GM21723 (cell line): ENCODE results near the gene PSMB3.
"Not testable (repeated sequence)": the region's sequence is repeated elsewhere in the genome, so short reads cannot be mapped to it uniquely, and the experiment has no call there.

Experiments used
- ATAC-seq: cut with Tn5 transposase; IDR thresholded peaks from one replicate; pipeline ENCODE4 v1.9.1; 2021; ENCODE audit warnings: mild to moderate bottlenecking, moderate library complexity; ENCODE audit not compliant: unreplicated experiment

The PSMB3 gene

DNA sequence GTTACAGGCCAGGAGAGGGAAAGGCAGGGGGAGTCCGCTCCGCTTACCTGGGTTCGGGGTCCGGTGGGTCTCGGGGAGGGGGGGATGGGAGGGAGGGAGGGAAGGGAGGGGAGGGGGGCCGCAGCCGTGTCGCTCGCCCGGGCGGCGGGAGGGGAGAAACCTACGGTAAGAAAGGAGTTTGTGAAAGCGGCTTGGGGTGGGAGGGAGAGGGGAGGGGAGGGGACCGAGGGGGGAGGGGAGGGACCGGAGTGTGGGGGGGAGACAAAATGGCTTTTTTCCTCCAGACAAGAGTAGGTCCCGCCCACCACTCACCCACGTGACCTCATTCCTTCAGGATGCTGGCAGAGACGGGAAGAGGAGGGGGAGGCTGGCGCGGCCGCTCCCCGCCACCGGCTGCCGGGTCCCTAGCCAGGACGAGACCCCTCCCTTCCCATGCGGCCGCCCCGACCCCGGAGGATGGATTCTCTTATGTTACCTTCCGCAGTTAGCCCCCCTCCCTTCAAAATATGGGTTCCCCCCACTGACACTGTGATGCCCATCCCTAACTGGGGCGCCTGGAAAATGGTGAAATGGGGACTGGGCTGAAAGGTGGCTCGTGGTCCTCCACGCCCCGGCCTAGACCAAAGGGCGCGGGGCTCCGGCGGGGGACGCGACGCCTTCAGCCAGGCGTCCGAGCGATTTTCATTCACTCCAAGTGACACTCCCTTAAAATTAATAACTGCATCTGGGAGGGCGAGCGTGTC lies 4.2 kb upstream of the PSMB3 start, which contains the start of gene PCGF2:
Gene PCGF2 (minus strand): TSS at position 188 of the 743 bp plus-strand sequence. CDS start 7,934 bp downstream, outside the sequence.
- ATAC-seq, result no peak

DNA sequence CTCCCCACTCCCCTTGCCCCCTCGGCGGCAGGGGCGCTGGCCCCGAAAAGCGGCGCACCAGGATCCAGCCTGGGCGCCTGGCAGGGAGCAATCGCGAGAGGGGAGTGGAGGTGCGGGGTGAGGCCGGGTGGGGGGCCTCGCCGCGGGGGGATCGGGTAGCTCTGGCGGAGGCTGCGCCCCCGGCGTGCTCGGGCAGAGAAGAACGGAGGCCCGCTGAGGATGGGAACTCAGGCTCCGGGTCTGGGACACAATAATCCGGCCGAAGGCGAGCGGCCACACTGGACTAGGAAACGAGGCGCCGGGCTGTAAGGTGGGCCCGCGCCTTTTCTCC lies 3.7 kb upstream of the PSMB3 start:
- ATAC-seq, result no peak

DNA sequence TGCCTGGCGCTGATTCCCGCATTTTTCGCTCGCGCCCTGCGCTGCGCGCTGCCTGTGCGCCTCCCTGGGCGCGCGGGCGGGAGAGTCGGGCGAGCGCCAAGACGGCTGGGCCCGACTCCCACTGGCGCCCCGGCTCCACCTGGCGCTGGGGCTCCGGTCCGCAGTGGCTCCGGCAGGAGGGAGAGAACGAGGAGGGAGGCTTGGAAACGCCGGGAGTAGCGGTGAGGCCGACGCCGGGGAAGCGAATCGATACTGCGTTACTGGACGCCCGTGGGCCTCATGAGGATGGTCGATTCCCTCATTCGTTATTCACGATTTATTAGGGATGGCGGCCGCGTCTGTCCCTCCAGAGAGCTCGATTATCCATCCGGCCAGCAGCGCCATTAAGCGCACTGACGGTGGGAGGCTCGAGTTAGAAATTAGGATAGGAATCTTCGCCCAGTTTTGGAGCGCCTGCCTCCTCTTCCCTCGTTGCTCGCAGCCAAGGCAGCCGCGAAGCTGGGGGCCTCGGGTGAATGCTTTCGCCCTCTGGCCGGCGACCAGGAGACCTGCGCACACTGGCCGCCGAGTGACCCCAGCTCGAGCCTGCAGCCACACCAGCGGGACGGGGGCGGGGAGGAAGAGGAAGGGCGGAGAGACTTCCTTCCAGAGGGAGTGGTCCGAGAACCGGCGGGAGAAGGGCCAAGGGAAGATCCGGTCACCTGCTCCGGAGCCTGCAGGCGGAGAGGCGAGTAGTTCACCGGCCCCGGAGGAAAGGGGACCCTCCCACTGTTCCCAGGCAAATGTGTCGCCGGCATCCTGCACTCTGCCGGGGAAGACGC lies 3.1 kb upstream of the PSMB3 start:
- ATAC-seq, result no peak

DNA sequence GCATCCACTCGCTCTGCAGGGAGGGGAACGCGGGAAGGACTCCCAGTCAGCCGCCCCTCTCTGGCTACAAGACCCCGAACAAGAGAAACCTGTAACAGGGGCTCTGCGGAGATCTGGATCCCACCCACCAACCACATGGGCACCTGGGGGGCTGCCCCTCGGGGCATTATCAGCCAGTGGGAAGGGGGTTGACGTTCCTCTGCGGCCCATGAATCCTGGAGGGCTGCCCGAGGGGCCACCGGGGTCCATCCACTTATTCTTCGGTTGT lies 2.6 kb upstream of the PSMB3 start:
- ATAC-seq, result no peak

DNA sequence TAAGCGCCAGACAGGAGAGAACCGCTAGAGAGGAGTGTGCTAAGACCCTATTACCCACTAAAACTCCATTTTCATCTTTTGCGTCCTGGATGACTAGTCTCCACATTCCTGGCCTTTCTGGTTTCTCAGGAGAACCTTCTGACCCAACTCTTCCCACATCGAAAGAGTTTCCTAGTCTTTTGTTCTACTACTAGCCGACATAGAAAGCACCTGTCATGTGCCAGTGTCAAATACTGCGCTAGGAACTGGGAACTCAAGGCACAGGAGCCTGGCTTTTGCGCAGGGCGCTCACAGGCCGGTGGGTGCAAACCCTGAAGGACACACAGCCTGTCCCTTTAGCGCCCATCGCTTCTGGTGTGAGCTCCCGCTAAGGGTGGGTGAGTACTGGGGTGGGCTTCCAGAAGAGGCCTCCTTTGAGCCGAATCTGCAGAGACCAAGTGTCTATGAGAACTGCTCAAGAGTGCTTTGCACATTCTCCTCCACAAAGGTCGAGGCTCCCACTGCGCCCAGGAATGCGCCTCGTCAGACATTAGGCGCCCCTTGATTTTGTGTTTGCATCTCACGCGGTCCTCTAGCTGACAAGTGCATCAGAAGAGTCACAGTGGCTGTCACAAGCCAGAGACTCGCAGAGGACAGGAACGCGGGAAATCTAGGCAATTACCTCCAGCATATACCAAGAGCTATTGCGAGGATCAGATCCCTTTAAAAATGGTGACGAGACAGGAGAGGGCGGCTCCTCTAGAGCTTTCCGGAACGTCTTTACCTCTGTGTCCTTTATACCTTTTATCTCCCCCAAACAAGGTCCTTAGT lies 2.0 kb upstream of the PSMB3 start:
- no peak for ATAC-seq

DNA sequence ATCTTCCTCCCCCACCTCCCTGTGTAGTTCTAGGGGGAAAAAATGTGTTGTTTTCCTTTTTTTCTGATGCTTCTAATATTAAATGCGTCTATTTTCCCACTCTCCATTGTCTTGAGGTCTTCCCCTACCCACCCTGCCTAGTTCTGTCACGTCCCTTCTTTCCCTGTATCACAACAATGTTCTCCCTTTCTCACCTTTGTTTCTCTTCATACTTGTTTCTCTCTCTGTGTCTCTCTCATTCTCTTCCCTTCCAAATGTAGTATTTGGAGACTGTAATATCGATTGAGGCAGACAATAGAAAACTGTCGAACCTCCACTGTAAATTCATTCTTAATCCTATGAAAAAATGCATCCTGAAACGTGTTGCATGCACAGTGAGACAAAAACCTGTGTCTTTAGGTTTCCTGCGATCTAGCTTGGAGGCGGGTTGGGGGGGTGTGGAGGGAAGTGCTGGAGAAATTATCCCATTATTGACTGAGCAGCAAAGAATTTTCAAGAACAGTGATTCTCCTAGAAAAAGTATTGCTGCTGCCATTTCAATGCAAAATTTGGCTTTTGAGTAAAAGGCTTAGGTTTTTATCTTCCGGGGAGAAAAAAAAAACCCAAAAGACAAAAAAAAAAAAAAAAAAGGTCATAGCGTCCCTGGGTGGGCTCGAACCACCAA lies 1.3 kb upstream of the PSMB3 start:
- no peak for ATAC-seq

DNA sequence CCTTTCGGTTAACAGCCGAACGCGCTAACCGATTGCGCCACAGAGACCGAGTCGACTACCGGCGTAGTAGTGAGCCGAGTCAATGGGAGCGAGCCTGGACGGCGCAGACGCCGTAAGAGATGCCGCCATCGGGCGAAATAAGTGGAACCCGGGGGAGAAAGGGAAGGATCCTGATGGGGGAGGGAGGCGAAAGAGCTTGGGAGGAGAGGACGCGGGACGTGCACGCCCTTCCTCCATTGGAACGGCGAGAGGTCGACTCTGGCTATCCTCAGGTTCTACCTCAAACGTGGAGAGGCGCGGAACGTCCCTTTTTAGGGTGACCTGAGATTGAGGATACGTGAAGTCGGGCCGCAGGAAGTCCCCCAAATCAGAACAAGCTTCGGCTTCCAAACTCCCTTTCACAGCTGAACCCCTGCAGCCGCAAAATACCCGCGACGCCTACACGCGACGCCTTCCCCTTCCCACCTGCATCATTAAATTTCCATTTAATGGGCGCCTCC lies 683 bp upstream of the PSMB3 start:
- ATAC-seq, result peak; percentile 33

DNA sequence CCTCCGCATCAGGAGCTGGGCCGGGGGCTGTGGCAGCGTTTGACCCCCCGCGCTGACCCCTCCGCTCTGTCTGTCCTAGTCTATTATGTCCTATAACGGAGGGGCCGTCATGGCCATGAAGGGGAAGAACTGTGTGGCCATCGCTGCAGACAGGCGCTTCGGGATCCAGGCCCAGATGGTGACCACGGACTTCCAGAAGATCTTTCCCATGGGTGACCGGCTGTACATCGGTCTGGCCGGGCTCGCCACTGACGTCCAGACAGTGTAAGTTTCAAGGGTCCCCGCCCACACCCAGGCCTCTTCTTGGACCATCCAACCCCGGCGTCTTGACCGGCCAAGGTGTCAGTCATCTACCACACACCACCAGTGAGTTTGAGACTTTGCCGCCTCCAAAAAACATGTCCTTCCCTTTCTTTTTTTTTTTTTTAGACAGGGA lies 548 bp downstream of the PSMB3 start:
- no peak for ATAC-seq

DNA sequence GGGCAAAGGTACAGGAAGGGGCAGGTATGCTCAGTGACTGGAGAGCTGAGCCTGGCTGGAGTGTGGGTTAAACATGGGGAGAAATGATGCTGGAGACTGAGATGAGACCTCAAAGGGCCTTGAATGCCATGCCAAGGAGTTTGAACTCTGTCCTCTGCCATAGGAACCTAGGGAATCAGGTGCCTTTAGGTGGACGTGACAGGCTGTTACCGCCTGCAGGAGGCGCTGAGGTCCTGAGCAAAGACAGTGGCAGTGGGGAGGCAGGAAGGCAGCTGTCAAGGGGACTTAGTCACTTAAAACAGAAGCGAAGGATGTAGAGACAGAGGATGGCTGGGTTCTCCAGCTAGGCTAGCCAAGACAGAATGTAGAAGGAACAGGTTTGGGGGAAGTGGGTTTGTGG lies 9.1 kb downstream of the PSMB3 start:
- ATAC-seq, result no peak

DNA sequence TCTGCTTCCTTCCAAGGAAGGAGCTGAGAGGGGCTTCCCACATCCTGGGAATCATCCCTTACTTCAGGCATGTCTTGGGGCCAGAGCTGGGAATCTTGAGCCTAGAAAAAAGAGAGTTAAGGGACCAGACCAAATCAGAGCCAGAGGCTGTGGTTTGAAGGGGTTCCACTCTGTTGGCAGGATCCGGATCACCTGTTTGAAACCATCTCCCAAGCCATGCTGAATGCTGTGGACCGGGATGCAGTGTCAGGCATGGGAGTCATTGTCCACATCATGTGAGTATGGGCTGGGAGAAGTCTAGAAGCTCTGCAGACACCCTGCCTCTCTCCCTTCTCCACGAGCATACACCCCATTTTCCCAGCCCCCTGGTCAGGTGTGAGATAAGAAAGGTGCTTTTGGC lies 9.7 kb downstream of the PSMB3 start:
- ATAC-seq, result no peak

DNA sequence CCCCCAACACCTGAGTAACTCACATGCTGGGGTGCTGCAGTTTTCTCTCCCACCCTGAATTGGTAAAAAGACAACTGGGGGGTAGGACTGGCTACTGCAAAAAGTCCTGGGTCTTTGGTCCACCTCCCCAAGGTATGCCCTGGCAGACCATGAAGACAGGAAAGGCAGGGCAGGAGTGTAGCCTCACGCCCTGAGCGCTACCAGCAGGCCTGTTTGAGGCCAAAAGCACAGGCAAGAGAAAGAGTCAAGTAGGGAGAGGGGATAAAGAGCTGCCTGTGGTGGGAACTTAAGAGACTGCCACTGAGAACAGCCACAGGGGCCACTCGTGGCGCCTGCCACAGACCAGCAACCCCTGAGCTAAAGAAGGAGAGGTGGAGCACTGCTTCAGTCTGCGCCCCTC lies 13.8 kb downstream of the PSMB3 start:
- no peak for ATAC-seq

DNA sequence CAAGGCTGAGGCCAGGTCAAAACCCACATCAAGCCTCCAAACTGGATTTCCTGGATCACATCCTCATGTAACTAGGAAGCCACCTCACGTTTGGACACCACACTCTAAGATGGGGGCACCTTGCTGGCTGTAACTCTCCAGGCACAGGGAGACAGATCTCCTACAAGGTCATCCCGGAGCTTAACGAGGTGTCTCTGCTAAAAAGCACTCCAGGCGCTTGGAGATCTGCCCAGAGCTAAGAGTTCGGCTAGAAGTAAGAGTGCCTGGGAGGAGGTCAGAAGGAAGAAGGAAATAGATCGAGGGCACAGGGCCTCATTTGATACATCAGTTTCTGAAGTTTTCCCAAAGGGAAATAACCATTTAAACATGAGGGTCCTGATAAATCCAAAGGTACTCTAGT lies 15.9 kb downstream of the PSMB3 start:
- no peak for ATAC-seq

DNA sequence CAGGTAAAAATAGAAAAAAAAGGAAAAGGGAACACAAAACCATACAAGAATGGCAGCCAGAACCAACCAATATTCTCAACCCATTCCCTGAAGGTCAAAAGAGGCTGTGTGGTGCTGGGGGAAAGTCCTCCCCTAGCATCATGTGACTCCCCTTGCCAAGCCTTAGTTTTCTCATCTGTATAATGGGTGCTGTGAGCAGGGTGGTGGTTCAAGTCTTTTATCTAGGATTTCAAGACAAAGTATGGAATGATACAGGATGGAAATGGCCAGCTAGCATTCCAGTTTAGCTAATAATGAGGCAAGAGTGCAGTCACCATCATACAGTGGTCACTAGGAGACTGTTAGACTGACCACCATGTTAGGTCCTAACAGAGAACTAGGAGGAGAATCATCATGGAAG lies 20.7 kb downstream of the PSMB3 start:
- ATAC-seq, result no peak

DNA sequence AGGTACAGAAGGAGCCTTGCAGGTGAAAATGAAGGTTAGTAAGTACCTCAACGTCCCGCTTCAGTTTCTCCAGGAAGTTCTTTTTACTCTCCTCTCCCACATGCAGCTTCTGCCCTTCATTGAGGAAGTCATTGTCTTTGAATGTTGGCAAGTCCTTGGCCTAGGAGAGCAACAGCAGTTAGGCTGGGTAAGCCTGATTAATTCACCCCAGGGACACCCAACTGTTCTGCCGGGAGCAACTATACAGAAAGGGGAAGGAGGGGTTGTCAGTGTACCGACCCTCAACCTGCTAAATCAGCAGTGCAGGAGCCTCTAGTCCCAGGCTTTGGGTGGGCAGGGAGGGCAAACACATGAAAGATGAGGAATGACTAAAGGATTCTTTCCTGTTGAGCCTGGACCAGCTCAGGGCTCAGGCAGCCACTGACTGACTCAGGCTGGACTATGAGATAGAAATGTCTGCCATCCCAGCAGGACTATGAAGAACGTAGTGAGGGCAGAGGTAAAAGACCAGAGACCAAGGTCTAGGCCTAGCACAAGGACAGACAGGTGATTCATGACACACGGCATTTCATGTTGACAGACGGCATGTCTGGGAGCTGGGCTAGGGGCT lies 25.2 kb downstream of the PSMB3 start:
- no peak for ATAC-seq

DNA sequence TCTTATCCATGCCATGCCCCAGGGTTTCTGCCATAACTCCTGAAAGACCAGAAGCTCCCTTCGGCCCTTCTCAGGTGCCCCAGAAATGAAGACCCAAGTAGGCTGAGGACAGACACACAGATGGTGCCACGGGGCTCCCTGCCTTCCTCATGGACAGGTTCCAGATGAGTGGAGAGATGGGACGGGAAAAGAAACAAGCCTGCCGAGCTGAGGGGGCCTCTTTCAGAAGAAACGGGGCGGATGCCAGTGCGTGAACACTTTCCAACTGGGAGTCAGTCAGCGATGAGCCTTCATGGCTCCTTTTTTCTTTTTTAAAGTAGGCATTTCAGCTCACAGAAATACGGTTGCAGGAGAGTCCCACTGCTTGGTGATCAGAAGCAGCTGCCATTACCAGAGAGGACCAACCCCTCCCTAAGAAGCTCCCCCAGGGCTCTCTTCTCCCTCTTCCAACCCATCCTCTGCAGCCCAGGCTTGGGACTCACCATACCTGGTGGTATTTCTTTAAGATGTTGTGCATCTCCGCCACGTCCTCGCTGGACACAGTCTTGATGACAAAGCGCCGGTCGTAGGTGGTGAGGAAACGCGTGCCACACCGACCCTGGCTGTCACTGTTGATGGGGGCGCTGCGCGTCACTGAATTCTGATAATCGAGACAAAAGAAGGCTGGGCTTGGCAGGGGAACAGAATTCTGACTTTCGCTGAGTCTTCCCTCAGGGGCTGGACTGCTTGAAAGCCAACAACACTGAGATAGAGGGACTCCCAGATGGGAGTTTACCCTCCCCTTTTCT lies 27.6 kb downstream of the PSMB3 start:
- no peak for ATAC-seq

DNA sequence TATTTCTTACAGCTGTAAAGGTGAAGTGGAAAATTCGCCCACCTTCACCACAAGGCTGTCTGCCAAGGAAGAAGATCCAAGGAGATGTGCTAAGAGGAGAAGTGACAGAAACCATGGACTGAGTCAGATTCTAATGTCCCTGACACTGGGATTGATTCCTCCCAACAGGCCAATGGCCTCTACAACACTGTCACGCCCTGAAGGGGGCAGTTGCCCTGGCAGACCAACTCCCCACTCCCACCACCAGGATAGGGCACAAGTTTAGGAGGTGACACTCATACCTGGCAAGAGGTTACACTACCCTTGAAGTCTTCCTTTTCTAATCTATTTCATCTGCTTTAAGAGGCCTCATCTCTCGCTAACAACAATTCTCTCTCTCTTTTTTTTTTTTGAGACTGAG lies 30.7 kb downstream of the PSMB3 start:
- no peak for ATAC-seq

DNA sequence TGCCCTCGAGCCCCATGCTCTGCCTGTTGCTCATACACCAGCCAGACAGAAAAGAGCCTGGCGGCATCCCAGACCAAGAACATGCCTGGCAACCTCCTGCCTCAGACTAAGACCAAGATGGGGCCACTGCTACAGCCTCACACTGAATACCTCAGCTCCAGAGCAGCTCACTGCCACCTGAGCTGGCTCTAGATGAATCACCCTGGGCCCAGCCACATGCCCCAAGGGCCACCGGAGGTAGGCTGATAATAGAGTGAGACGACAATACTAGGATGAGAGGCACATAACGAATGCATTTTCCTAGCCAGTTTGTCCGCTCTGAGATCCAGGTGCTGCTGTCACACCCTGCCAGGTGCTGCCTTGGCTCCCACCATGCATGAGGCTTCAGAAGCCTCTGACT lies 33.8 kb downstream of the PSMB3 start:
- no peak for ATAC-seq

DNA sequence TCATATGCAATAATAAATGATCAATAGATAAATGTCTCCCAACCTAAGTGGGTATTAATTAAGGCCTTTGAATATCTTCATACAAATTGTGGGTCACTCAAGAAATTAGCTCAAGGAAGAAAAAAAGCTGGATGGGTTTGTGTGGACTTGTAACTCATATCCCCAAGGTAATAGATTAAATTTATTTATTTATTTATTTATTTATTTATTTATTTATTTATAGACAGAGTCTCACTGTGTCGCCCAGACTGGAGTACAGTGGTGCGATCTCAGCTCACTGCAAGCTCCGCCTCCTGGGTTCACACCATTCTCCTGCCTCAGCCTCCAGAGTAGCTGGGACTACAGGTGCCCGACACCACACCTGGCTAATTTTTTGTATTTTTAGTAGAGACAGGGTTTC lies 35.5 kb downstream of the PSMB3 start:
- ATAC-seq, result not testable (repeated sequence)

DNA sequence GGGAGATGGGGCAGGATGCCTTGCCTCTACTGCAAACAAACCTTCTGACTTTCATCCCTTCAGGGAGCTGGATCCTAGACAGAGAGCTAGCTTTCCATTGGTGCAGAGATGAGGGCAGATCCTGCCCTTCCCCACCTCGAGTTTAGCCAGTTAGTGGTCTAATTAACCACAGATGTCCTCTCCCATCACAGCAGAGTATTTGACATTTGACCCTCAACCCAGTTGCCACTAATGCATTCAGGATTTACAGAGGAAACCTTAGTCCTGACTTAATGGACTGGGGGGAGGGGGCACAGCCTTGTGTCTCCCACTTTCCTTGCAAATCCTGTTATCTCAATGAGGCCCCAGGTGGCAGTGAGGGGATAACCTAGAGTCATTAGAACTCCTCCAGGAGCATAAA lies 36.6 kb downstream of the PSMB3 start:
- ATAC-seq, result no peak

DNA sequence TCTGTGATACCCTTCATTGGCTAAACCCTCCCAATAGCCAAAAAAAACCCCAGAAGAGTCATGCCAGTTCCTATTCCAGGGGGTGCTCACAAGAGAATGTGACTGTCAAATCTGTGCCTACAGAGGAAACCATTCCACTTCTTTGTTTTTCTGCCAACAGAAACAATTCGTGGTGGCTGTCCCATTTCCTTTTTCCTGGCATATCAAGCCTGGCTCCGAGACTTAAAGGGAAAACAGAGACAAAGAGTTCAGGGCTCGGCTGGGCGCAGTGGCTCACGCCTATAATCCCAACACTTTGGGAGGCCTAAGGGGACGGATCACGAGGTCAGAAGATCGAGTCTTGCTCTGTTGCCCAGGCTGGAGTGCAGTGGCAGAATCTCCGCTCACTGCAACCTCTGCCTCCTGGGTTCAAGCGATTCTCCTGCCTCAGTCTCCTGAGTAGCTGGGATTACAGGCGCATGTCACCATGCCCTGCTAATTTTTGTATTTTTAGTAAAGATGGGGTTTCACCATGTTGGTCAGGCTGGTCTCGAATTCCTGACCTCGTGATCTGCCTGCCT lies 37.7 kb downstream of the PSMB3 start:
- not testable (repeated sequence) for ATAC-seq
